Hepatocyte (in vitro differentiated cells): ENCODE results near the gene CCDC12. TPM values are rescaled to one million over a fixed set of nuclear protein-coding genes. Genes with fewer than 3 reads are reported as not detected.
A peak's percentile ranks its signal among the peaks of the same experiment; 100 is the strongest.

ENCODE experiments used
- DNase-seq: peaks from one replicate; pipeline ENCODE4 v3.0.0-alpha.2; 2016; ENCODE audit warnings: low spot score
- H2AFZ ChIP-seq: fragments of 200-600 bp; sonication (generic); 2 replicates; pipeline ENCODE4 v1.6.0; 2016; ENCODE audit warnings: antibody characterized with exemption, mild to moderate bottlenecking
- H3K27ac ChIP-seq: fragments of 200-600 bp; sonication (generic); 2 replicates; pipeline ENCODE4 v1.5.1; 2016; ENCODE audit warnings: mild to moderate bottlenecking
- H3K27me3 ChIP-seq: fragments of 200-600 bp; sonication (generic); 2 replicates; pipeline ENCODE4 v1.6.1; 2016
- H3K36me3 ChIP-seq: fragments of 200-600 bp; sonication (generic); replicated peaks from 2 replicates; pipeline ENCODE4 v1.5.1; 2016; ENCODE audit warnings: low read depth; ENCODE audit not compliant: insufficient read depth
- H3K4me1 ChIP-seq: fragments of 200-600 bp; sonication (generic); 2 replicates; pipeline ENCODE4 v1.5.1; 2016; ENCODE audit warnings: mild to moderate bottlenecking, moderate library complexity; ENCODE audit not compliant: insufficient read depth
- H3K4me2 ChIP-seq: fragments of 200-600 bp; sonication (generic); 2 replicates; pipeline ENCODE4 v1.6.0; 2016
- H3K4me3 ChIP-seq: fragments of 200-600 bp; sonication (generic); 2 replicates; pipeline ENCODE4 v1.5.1; 2016; ENCODE audit warnings: mild to moderate bottlenecking
- H3K79me2 ChIP-seq: fragments of 200-600 bp; sonication (generic); 2 replicates; pipeline ENCODE4 v1.6.0; 2017; ENCODE audit warnings: mild to moderate bottlenecking
- H3K9me2 ChIP-seq: fragments of 200-600 bp; sonication (generic); replicated peaks from 2 replicates; pipeline ENCODE4 v1.6.0; 2017; ENCODE audit warnings: mild to moderate bottlenecking; ENCODE audit not compliant: insufficient read depth
- H3K9me3 ChIP-seq: fragments of 200-600 bp; sonication (generic); 2 replicates; pipeline ENCODE4 v1.5.1; 2016; ENCODE audit warnings: low read depth, mild to moderate bottlenecking
- H4K20me1 ChIP-seq: fragments of 200-600 bp; sonication (generic); 2 replicates; pipeline ENCODE4 v1.6.0; 2016; ENCODE audit warnings: mild to moderate bottlenecking; ENCODE audit not compliant: insufficient read depth, poor library complexity, severe bottlenecking
- EZH2 ChIP-seq: fragments of 200-600 bp; sonication (generic); IDR thresholded peaks from 2 replicates; pipeline ENCODE4 v1.6.1; 2016; ENCODE audit warnings: antibody characterized with exemption, mild to moderate bottlenecking, borderline replicate concordance
- EZH2phosphoT487 ChIP-seq: fragments of 200-600 bp; sonication (generic); IDR thresholded peaks from one replicate; pipeline ENCODE4 v1.6.1; 2018; ENCODE audit warnings: antibody characterized with exemption, mild to moderate bottlenecking, low read depth, moderate library complexity; ENCODE audit not compliant: unreplicated experiment, severe bottlenecking
- WGBS: methylation state at CpG from one replicate; pipeline ENCODE4 v1.1.6; 2016; ENCODE audit warnings: low lambda C conversion rate; ENCODE audit errors: missing lambda C conversion rate; 5-methylcytosine and 5-hydroxymethylcytosine counted together
- polyA plus RNA-seq: library from polyadenylated mRNA; unstranded; fragments of >200 nt; fragmentation: Nextera tagmentation; extraction: Ambion mirVana; gene quantifications from 2 replicates; pipeline ENCODE4 v1.2.1, GENCODE V29; 2016
- total RNA-seq: library from RNA; depleted of rRNA; stranded (reverse); fragments of >200 nt; gene quantifications from 2 replicates; pipeline ENCODE4 v1.2.3, GENCODE V29; 2014
- TF ChIP-seq, protein P1 (sequence below): fragments of 200-600 bp; sonication (generic); IDR thresholded peaks from 2 replicates; pipeline ENCODE4 v1.5.1; 2016; ENCODE audit warnings: antibody characterized with exemption, mild to moderate bottlenecking; ENCODE audit not compliant: poor library complexity

CCDC12 gene
- total and polyA plus RNA-seq, 2 experiments from 2014 or later, result 41.1 to 78.4 TPM

DNA sequence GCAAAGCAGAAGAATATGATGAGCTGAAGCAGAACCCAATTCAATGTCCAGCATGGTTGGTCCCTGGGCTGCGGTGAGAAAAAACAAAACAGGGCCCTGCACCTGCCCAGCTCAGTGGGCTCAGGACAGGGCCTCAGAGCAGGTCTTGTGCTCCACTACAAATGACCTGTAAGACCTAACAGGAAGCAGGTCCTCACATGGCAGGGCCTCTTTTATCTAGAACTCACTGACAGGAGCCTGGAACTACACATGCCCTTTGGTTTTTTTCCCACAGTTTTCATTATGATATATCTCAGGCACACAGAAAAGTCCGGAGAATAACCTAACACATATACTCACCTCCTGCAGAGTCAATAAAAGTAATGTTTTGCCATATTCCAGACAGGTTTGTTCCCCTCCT lies 38.4 kb downstream of the CCDC12 start:
- Histone ChIP-seq H2AFZ (no peak overlapping the region), H3K27ac (peak overlapping the region; percentile 67), H3K4me3 (no peak overlapping the region), H3K27me3 (no peaks in the 10 kb centered on the region), H3K9me3 (no peaks in the 10 kb centered on the region), H3K4me1 (peaks cover 84% of the 10 kb centered on the region), H3K36me3 (no peaks in the 10 kb centered on the region), H3K79me2 (peaks cover 89% of the 10 kb centered on the region), H4K20me1 (peaks cover under 1% of the 10 kb centered on the region), H3K9me2 (no peaks in the 10 kb centered on the region), H3K4me2 (no peak overlapping the region)
- no peak for TF ChIP-seq EZH2
- DNase-seq, result no peak
- WGBS, result 90% methylated on average over 2 of the region's 2 CpGs

DNA sequence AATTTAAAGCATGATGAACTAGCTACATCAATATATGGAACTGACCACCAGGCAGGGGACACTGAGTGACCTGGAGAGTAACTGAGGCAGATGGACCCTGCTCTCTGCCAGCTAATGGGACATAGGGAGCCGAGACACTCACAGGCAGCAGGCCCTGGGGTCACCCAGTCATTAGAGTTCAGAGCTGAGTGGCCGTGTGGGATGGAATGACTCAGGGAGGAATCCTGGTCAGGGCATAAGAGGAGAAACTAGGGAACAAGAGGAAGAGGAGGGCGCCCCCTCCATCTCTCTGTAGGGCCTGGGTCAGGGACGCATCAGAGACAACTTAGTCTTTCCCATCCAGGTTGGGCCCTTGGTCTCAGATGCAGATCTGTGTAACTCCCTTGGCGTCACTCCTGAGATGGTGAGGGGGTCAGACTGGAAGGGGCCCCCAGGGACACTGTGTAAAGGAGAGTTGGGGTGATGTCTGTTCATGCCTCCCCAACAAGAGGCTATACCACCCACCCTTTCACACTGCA lies 39.8 kb downstream of the CCDC12 start:
- DNase-seq, result no peak
- Histone ChIP-seq H3K4me1 (peaks cover 84% of the 10 kb centered on the region), H3K9me3 (no peaks in the 10 kb centered on the region), H2AFZ (no peak overlapping the region), H3K4me3 (no peak overlapping the region), H3K36me3 (no peaks in the 10 kb centered on the region), H3K79me2 (peaks cover 85% of the 10 kb centered on the region), H3K27ac (peak overlapping the region; percentile 67), H3K4me2 (no peak overlapping the region), H3K27me3 (no peaks in the 10 kb centered on the region), H4K20me1 (no peaks in the 10 kb centered on the region), H3K9me2 (no peaks in the 10 kb centered on the region)
- no peak for TF ChIP-seq EZH2phosphoT487
- TF ChIP-seq, protein P1, sequence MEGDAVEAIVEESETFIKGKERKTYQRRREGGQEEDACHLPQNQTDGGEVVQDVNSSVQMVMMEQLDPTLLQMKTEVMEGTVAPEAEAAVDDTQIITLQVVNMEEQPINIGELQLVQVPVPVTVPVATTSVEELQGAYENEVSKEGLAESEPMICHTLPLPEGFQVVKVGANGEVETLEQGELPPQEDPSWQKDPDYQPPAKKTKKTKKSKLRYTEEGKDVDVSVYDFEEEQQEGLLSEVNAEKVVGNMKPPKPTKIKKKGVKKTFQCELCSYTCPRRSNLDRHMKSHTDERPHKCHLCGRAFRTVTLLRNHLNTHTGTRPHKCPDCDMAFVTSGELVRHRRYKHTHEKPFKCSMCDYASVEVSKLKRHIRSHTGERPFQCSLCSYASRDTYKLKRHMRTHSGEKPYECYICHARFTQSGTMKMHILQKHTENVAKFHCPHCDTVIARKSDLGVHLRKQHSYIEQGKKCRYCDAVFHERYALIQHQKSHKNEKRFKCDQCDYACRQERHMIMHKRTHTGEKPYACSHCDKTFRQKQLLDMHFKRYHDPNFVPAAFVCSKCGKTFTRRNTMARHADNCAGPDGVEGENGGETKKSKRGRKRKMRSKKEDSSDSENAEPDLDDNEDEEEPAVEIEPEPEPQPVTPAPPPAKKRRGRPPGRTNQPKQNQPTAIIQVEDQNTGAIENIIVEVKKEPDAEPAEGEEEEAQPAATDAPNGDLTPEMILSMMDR, result no peak
- no peak for TF ChIP-seq EZH2
- WGBS, result 85% methylated on average over 5 of the region's 5 CpGs

DNA sequence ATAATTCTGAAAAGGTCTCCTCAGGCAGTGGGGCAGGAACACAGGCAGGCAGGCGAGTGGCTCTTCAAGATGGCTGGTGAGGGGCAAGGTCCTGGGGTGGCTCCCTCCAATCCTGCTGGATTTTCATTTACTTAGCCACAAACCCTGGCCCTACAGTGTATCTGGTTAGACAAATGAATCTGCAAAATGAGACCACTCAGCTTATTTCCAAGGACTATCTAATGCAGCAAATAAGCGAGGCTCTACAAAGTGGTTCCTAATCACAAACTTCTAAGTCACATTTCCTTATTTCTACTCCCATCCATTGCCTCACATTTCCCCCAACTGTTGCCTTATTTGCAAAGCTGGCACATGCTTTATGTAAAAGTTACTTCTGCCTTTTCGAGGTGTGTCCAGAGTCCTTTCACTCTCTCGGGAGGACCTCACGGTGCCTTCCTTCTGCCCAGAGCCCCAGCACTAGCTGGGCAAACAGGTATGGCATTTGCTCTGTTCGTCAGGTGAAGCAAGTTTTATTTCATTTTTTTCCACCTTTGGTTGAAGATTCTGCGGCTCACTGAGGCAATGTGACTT lies 40.5 kb downstream of the CCDC12 start:
- H3K79me2 ChIP-seq, result peaks cover 85% of the 10 kb centered on the region
- WGBS, result 95% methylated on average over 7 of the region's 7 CpGs
- H3K4me1 ChIP-seq, result peaks cover 87% of the 10 kb centered on the region
- no peaks in the 10 kb centered on the region for H3K9me2 ChIP-seq
- H4K20me1 ChIP-seq, result peaks cover 4% of the 10 kb centered on the region
- no peak for DNase-seq
- TF ChIP-seq EZH2phosphoT487 (no peak), EZH2 (no peak)
- TF ChIP-seq, protein P1, result no peak
- no peaks in the 10 kb centered on the region for H3K27me3 ChIP-seq
- H3K4me2 ChIP-seq, result peak overlapping the region; percentile 5
- H3K27ac ChIP-seq, result peak overlapping the region; percentile 67
- H3K9me3 ChIP-seq, result no peaks in the 10 kb centered on the region
- H3K36me3 ChIP-seq, result no peaks in the 10 kb centered on the region
- H3K4me3 ChIP-seq, result no peak overlapping the region
- H2AFZ ChIP-seq, result no peak overlapping the region

DNA sequence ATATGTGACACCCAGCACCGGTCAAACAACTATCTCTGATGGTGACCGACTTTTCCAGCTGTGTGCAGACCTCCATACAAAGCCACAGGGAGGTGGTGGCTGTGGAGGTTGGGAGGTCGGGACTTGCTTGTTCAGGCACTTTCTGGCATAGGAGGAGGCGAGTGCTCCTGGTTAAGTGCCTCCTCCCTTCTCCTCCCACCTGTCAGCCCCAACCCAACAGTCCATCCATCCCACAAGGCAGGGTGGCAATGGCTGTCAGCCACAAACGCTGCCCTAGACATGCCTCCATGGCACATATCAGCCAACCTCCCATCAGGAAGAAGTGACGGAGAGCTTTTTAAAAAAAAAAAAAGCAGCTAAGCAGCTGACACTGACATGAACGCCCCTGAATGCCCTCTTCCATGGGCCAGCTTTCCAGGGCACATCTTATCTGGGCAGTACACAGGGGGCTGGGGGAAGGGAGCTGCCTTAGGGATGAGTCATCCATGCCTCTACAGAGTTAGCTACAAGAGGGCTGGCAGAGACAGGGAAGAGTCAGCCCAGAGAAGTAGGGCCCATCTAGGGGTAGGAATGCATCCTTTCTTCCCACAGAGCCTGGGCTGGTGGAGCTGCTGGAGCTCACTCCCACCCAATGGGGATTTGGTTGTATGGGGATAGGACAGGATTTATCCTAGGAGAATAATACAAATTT lies 41.2 kb downstream of the CCDC12 start:
- H3K36me3 ChIP-seq, result no peaks in the 10 kb centered on the region
- peak overlapping the region; percentile 20 for H3K4me2 ChIP-seq
- H3K4me1 ChIP-seq, result peaks cover 89% of the 10 kb centered on the region
- peaks cover 85% of the 10 kb centered on the region for H3K79me2 ChIP-seq
- H3K27me3 ChIP-seq, result no peaks in the 10 kb centered on the region
- H3K9me2 ChIP-seq, result no peaks in the 10 kb centered on the region
- H2AFZ ChIP-seq, result no peak overlapping the region
- H3K27ac ChIP-seq, result peak overlapping the region; percentile 87
- DNase-seq, result peak; percentile 95
- H3K4me3 ChIP-seq, result no peak overlapping the region
- H3K9me3 ChIP-seq, result no peaks in the 10 kb centered on the region
- 60% methylated on average over 7 of the region's 7 CpGs for WGBS
- H4K20me1 ChIP-seq, result peaks cover 8% of the 10 kb centered on the region
- TF ChIP-seq, protein P1, result peak; percentile 62
- TF ChIP-seq EZH2phosphoT487, result no peak
